ENCODE measurements around the gene TRPM2. TPM values are rescaled to one million over a fixed set of nuclear protein-coding genes. Genes with fewer than 3 reads are reported as not detected.

Gene TRPM2
- total RNA-seq, 4 donors from 2014 or later = 3.9 to 9.3 (median 6.6) TPM

- no peak for ATAC-seq (ENCODE audit: low FRiP score)
- TF ChIP-seq, protein P1, sequence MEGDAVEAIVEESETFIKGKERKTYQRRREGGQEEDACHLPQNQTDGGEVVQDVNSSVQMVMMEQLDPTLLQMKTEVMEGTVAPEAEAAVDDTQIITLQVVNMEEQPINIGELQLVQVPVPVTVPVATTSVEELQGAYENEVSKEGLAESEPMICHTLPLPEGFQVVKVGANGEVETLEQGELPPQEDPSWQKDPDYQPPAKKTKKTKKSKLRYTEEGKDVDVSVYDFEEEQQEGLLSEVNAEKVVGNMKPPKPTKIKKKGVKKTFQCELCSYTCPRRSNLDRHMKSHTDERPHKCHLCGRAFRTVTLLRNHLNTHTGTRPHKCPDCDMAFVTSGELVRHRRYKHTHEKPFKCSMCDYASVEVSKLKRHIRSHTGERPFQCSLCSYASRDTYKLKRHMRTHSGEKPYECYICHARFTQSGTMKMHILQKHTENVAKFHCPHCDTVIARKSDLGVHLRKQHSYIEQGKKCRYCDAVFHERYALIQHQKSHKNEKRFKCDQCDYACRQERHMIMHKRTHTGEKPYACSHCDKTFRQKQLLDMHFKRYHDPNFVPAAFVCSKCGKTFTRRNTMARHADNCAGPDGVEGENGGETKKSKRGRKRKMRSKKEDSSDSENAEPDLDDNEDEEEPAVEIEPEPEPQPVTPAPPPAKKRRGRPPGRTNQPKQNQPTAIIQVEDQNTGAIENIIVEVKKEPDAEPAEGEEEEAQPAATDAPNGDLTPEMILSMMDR (IDR thresholded peaks at IDR 0.05) = no peak
- no peak for DNase-seq (ENCODE audit: low spot score)
Observed at GRCh38 chr21:44423941-44424607, 70.7 kb downstream of the TRPM2 start.

- DNase-seq (ENCODE audit: low spot score) (no peak), ATAC-seq (ENCODE audit: low FRiP score) (no peak)
- TF ChIP-seq, protein P1 (IDR thresholded peaks at IDR 0.05) = no peak
Observed at GRCh38 chr21:44424608-44425306, 71.3 kb downstream of the TRPM2 start.

GRCh38 chr21:44425307-44425894, 72.0 kb downstream of the TRPM2 start:
- DNase-seq (ENCODE audit: low spot score) = no peak
- TF ChIP-seq, protein P1 (IDR thresholded peaks at IDR 0.05) = no peak

GRCh38 chr21:44425895-44426662, 72.7 kb downstream of the TRPM2 start:
- no peak for DNase-seq (ENCODE audit: low spot score)
- ATAC-seq (ENCODE audit: low FRiP score) = no peak
- TF ChIP-seq, protein P1 (IDR thresholded peaks at IDR 0.05) = no peak

More at GRCh38 chr21:44425307-44425894, 72.0 kb downstream of the TRPM2 start:
- no peak for ATAC-seq (ENCODE audit: low FRiP score)

DNA sequence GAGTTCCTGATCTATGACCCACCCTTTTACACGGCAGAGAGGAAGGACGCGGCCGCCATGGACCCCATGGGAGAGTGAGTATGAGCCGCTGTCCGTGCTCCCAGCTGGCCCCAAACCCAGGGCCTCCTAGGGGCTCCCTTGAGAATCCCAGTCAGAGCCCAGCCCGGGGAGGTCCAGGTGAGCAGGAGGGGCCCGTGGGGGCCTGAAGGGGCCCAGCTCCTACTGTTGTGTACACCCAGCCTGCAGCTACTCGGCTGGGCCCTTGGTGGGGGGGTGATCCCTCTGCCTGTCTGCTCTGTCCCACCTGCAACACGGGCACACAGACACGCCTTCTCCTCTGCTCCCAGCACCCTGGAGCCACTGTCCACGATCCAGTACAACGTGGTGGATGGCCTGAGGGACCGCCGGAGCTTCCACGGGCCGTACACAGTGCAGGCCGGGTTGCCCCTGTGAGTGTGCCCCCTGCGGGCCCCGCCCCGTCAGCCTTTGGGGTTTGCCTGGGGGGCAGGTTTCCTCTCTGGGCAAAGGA, 73.3 kb downstream of the TRPM2 start:
- TF ChIP-seq, protein P1 (IDR thresholded peaks at IDR 0.05) = no peak
- no peak for ATAC-seq (ENCODE audit: low FRiP score)
- DNase-seq (ENCODE audit: low spot score) = no peak

DNA sequence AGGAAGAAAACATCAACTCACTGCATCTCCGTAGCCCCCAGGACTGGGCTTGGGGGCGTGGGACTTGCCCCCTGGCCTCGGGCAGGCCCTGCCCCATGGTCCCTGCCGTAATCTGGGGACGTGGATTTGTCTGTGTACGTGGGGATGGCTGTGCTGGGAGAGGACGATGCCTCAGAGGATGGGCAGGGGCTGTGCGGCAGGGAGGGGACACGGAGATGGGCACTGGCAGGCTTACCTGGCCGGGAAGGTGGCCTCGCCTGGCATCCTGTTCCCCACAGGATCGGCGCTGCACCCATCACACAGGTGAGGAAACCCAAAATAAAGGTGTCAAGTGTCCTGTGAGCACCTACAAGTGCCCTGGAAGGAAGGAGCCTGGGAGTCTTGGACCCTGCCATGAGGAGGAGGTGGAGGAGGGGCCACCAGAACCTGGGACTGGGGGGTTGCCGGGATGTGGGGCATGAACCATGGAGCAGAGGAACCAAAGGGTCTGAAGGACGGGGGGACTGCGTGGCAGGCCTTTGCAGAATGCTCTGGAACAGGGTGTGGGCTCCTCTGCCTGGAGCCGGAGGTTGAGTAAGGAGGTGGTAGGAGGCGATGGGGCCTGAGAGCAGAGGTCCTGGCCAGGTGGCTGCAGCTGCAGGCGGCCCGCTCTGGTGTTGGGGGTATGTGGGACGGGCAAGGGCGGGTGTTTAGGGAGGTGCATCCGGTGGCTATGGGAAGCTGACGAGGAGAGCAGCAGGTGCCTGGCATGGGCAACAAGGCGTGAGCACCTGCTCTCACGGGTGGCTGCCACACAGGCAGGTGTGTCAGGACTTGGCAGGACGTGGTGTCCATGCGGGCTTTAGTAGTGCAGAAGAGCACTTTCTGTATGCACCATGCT, 74.1 kb downstream of the TRPM2 start:
- TF ChIP-seq, protein P1 (IDR thresholded peaks at IDR 0.05) = no peak
- DNase-seq (ENCODE audit: low spot score) (no peak), ATAC-seq (ENCODE audit: low FRiP score) (no peak)
